Right ventricle myocardium superior (tissue), 1 donor: Measurements from ENCODE around the gene LIMS1. TPM values are rescaled to one million over a fixed set of nuclear protein-coding genes. Genes with fewer than 3 reads are reported as not detected.
"Not testable (repeated sequence)": the region's sequence is repeated elsewhere in the genome, so short reads cannot be mapped to it uniquely, and the experiment has no call there.

Experiments
- ATAC-seq: fragments of 200-7000 bp; cut with Tn5 transposase; one replicate; pipeline ENCODE4 v1.9.1; 2020; ENCODE audit warnings: mild to moderate bottlenecking; ENCODE audit not compliant: poor library complexity
- DNase-seq: peaks from one replicate; pipeline ENCODE4 v3.0.0-alpha.2; 2020
- intact Hi-C: fragments of 100-400 bp; cut with DNase I; formaldehyde crosslinking; loops from one replicate; pipeline ENCODE4 v1.11.2; 2022
- total RNA-seq: library from RNA; stranded (reverse); fragmentation: NEBNext Ultra II Directional; extraction: Animal tissue kit (Norgen Biotek cat#: 25700); gene quantifications from one replicate; pipeline ENCODE4 v1.2.1, GENCODE V29; 2021
- donor health status: DM: no; HTN: yes; CAD: no; lungs with severe emphysema.

Gene LIMS1
- total RNA-seq, 1 donor from 2014 or later, result 75.7 TPM

GRCh38 chr2:108643261-108643849, 109.1 kb downstream of the LIMS1 start:
- intact Hi-C loops, result no loop called here
- ATAC-seq, result peak; percentile 39
- no peak for DNase-seq

GRCh38 chr2:108643862-108644261, 109.6 kb downstream of the LIMS1 start:
- intact Hi-C loops, DNase-seq: not testable (repeated sequence)
- peak; percentile 39 for ATAC-seq

DNA sequence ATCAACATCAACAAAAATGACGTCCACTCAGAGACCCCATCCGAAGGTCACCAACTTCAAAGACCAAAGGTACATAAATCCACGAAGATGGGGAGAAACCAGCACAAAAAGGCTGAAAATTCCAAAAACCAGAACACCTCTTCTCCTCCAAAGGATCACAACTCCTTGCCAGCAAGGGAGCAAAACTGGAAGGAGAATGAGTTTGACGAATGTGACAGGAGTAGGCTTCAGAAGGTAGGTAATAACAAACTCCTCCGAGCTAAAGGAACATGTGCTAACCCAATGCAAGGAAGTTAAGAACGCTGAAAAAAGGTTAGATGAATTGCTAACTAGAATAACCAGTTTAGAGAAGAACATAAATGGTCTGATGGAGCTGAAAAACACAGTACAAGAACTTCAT, 110.2 kb downstream of the LIMS1 start:
- DNase-seq, ATAC-seq, intact Hi-C loops: not testable (repeated sequence)

GRCh38 chr2:108648796-108649195, 114.5 kb downstream of the LIMS1 start:
- ATAC-seq, intact Hi-C loops, DNase-seq: not testable (repeated sequence)

GRCh38 chr2:108650465-108650864, 116.2 kb downstream of the LIMS1 start:
- intact Hi-C loops, DNase-seq, ATAC-seq: not testable (repeated sequence)

GRCh38 chr2:108651468-108651867, 117.2 kb downstream of the LIMS1 start:
- DNase-seq, ATAC-seq, intact Hi-C loops: not testable (repeated sequence)

DNA sequence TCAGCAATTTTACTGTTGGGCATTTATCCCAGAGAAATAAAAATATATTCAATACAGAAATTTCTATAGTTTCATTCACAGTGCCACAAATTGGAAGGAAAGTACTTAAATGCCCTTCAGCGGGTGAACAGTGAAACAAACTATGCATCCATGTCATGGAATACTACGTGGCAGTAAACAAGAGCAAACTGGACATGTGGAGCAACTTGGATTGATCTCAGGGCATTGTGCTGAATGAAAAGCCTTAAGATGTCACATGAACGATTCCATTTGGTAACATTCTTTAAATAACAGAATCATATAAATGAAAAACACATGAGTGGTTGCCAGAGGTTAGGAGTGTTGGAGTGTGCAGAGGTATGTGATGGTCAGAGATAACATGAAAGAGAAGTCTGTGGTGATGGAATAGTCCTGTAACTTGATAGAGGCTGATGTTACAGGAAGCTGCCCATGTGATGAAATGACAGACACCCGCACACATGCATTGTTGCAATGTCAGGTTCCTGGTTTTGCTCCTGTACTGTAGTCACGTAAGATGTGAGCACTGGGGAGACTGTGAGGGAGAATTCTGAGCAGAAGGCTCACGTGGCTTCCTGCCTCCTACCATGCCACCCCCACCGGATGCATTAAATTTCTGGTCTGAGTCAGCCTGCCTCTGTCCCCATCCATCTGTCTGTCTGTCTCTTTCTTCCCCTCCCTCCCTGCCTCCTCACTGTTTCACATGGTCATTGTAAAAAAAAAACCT, 118.1 kb downstream of the LIMS1 start:
- intact Hi-C loops, DNase-seq: not testable (repeated sequence)
- ATAC-seq, result peak; percentile 1

DNA sequence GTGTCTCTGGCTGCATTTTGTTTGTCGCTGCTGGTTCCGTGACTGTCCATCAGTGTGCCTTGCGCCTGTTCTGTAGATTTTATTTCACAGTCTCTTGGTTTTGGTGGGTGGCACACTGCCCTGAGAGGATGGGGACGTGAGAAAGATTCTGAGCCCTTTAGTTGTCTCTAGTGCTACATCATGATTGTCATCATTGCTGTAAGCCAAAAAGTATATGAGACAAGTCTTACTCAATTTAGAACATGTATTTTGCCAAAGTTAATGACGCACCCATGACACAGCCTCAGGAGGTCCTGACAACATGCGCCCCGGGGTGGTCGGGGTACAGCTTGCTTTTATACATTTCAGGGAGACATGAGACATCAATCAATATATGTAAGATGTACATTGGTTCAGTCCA, 119.2 kb downstream of the LIMS1 start:
- DNase-seq, intact Hi-C loops, ATAC-seq: not testable (repeated sequence)

- intact Hi-C loops, ATAC-seq, DNase-seq: not testable (repeated sequence)
Observed at GRCh38 chr2:108653849-108654248, 119.6 kb downstream of the LIMS1 start.

DNA sequence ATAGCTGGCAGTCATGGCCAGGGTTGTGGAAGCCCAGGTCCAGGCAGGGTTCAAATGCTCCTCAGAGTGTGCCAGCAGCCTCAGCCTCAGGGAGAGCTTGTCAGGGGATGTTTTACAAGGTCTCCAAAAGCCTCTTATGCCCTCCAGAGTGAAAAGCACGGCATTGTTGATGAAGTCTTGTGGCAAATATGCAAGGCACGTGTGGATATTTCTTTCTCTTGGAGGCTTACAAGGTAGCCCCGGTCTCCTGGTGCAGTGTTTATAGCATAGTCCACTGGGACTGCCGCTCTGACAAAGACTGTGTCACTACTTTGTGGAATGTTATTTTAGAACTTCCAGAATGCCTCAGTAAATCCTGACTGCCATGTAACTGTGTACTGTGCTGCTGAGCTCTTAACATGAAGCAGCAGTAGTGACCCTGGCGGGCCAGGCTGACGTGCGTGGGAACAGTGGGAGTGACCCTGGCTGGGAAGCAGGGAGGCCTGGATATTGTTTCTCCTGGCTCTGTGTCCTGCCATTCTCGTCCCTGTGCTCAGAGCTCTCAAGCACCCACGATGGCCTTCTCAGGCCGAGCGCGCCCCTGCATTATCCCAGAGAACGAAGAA, 120.4 kb downstream of the LIMS1 start:
- ATAC-seq, result peak; percentile 96
- DNase-seq, result peak; percentile 88
- intact Hi-C loops, result not testable (repeated sequence)

GRCh38 chr2:108655270-108655669, 121.0 kb downstream of the LIMS1 start:
- intact Hi-C loops, DNase-seq: not testable (repeated sequence)
- ATAC-seq, result peak; percentile 54

DNA sequence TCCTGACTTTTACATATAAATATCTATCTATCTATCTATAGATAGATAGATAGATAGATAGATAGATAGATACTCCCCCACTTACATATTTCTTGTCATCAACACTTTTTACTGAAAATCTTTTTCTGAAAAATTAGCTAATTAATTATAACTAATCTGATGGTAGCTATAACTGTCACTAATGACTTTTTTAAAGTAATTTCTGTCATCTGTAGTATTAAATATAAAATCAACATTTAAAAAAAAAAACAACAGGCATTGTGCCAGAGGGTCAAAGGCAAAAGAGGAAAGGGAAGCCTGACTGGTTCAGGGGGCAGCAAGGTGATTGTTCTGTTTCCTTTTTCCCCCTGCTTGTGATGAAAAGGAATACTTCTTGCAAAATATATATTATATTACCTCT, 122.0 kb downstream of the LIMS1 start:
- DNase-seq, ATAC-seq, intact Hi-C loops: not testable (repeated sequence)

DNA sequence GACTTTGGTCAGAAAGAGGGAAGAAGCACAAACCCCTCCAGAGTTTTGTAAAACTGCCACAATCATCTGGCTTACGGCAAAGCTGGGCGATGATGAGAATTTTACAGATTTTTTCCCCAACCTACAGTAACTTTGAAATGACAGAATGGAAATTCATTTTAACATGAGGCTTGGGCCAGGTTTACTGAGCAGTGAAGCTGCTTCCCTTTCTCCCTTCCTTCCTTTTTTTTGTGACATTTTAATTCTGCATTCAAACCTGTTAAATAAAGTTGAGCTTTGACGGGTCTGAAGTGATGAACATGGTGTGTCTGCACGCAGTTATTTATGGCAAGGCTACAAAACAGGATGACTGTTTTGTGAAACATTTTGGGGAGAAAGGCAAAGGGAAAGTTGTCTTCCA, 123.2 kb downstream of the LIMS1 start:
- intact Hi-C loops, ATAC-seq, DNase-seq: not testable (repeated sequence)

DNA sequence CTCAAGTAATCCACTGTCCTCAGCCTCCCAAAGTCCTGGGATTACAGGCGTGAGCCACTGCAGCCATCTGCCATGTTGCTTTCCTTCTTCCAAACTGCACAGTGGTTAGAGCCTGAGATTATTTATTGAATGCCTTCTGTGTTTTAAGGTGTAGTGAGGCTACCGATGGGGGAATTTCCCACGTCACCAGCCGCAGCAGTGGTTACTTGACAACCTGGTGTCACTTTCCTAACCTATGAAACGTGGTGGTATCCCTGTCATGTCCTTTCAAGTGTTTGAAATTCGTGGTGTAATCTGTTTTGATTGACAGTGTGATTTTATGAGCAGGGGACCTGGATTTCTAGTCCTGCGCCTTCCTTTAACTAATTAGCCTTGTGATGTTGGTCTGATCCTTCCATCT, 124.3 kb downstream of the LIMS1 start:
- intact Hi-C loops, DNase-seq, ATAC-seq: not testable (repeated sequence)

DNA sequence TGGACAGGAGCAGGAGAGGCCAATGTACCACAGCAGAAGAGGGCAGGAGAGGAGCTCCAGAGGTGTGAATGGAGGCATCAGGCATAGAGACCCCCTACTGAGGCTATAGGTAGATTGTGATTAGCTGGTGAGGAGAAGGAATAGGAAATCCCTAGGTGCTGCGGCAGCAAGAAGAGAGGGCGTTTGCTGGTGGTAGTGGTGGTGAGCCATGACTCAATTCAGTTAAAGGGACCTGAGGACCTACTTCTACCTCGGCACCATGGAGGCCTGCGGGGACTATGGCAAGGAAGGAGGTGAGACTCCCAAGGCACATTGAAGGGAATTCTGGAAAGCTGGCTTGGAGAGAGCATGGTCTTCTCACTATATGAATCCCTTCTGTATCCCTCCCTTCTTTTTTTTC, 127.2 kb downstream of the LIMS1 start:
- ATAC-seq, result peak; percentile 7
- DNase-seq, intact Hi-C loops: not testable (repeated sequence)

DNA sequence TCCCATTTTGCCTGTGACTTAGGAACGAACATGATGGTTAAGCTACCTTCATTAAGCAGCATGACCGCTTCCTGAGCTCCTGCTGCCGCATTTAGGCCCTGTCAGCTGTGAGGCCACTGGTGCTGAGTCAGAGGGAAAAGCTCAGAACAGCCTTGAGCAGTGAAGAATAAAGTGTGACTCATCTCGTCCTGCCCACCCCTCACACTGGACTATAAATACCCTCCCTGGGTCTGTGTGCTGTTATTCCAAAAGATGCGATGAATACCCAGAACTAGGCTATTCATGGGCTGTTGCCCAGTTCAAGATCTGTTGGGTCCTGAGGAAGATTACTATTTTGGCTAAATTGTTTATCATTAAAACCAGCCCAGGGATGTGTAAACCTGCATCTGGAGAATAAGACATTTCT, 127.9 kb downstream of the LIMS1 start:
- peak; percentile 73 for ATAC-seq
- intact Hi-C loops, result not testable (repeated sequence)

DNA sequence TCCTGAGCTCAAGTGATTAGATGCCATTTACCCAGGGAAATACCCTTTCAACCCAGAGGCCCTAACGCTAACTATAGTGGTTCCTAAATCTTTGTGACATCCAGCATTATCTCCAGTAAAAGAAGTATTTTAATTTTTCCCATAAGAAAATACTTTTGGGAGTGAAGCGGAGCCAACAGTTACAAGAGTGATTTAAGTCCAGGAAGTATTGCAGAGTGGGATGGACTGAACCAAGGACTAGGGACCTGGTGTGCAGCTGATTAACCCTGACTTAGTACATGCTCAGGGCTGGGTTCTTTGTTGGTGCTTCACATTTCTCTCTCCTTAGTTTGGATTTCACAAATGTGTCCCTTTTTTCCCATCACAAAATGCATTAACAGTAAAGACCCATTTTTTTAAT, 129.1 kb downstream of the LIMS1 start:
- ATAC-seq, DNase-seq, intact Hi-C loops: not testable (repeated sequence)

More for the DNA sequence above, 127.9 kb downstream of the LIMS1 start:
- DNase-seq, result not testable (repeated sequence)

- DNase-seq, intact Hi-C loops, ATAC-seq: not testable (repeated sequence)
Observed at GRCh38 chr2:108664089-108664488, 129.8 kb downstream of the LIMS1 start.

GRCh38 chr2:108664979-108665378, 130.7 kb downstream of the LIMS1 start:
- intact Hi-C loops, ATAC-seq: not testable (repeated sequence)

More at GRCh38 chr2:108664979-108665378, 130.7 kb downstream of the LIMS1 start:
- DNase-seq, result not testable (repeated sequence)
